VCaP (cell line): ENCODE measurements around the gene SMPX.

Experiments used
- H3K27ac ChIP-seq: fragments of 450-650 bp; 2 replicates; pipeline ENCODE4 v1.5.1; 2017
- TF ChIP-seq, protein P1 (sequence below): fragments of 450-650 bp; conservative IDR thresholded peaks from 2 replicates; pipeline ENCODE4 v1.5.1; 2017; ENCODE audit warnings: mild to moderate bottlenecking, moderate library complexity

Gene SMPX

GRCh38 chrX:21666252-21666651 lies 91.7 kb downstream of the SMPX start:
- no peak overlapping the region for H3K27ac ChIP-seq
- TF ChIP-seq, protein P1, sequence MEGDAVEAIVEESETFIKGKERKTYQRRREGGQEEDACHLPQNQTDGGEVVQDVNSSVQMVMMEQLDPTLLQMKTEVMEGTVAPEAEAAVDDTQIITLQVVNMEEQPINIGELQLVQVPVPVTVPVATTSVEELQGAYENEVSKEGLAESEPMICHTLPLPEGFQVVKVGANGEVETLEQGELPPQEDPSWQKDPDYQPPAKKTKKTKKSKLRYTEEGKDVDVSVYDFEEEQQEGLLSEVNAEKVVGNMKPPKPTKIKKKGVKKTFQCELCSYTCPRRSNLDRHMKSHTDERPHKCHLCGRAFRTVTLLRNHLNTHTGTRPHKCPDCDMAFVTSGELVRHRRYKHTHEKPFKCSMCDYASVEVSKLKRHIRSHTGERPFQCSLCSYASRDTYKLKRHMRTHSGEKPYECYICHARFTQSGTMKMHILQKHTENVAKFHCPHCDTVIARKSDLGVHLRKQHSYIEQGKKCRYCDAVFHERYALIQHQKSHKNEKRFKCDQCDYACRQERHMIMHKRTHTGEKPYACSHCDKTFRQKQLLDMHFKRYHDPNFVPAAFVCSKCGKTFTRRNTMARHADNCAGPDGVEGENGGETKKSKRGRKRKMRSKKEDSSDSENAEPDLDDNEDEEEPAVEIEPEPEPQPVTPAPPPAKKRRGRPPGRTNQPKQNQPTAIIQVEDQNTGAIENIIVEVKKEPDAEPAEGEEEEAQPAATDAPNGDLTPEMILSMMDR: no peak

GRCh38 chrX:21662761-21663160 lies 95.2 kb downstream of the SMPX start:
- TF ChIP-seq, protein P1: no peak
- H3K27ac ChIP-seq: no peak overlapping the region

DNA sequence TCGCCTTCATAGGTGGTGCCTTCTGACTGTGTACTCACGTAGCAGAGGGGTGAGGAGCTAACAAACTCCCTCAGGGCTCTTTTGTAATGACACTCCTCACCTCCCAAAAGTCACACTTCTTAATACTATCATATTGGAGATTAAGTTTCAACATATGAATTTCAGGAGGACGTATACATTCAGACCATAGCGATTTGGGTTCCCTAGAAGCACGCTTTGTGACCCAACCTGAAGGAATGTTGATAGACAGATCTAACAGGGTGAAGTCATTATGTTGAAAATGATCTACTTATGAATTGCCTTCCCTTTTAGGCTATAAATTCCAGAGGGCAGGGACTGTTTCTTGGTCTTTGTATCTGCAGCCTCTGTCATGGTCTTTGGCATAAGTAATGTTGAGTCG lies 96.6 kb downstream of the SMPX start:
- no peak overlapping the region for H3K27ac ChIP-seq
- TF ChIP-seq, protein P1: no peak

DNA sequence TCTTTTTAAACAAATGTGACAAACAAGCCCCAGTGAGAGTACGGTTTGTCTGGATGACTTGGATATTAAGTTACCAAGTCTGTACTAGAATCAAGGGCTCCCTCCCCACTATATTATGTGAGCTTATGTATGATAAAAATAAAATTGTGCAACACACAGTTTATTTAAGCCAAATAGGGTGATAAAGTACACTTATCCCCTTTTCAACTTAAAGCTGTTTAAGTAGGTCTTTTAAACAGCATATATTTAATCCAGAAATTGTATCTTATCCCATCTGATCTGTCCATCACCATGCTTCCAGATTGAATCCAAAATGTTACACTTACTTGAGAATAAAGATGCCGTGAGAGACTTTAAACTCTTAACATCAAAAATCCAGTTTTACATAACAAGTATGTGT lies 97.8 kb downstream of the SMPX start:
- TF ChIP-seq, protein P1: no peak
- no peak overlapping the region for H3K27ac ChIP-seq

DNA sequence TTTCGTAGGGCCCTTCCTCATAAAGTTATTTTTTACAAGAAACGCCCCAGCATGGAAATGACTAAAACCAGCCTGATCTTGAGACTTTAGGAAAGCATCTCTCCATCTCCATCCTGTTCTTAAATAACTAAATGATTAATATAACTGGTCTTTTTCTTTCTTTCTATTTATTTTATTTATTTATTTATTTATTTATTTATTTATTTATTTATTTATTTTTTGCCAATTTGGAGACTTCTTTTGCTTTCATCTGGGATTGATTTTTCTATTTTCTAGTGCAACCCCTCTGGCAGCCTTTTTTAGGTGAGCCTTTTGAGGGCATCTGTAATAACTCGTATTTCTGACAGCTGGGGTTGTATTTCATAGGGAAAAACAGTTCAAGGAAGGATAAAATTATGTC lies 98.6 kb downstream of the SMPX start:
- no peak overlapping the region for H3K27ac ChIP-seq

GRCh38 chrX:21658746-21659145 lies 99.2 kb downstream of the SMPX start:
- no peak overlapping the region for H3K27ac ChIP-seq
- TF ChIP-seq, protein P1: no peak

More for the DNA sequence above, 98.6 kb downstream of the SMPX start:
- TF ChIP-seq, protein P1: no peak

DNA sequence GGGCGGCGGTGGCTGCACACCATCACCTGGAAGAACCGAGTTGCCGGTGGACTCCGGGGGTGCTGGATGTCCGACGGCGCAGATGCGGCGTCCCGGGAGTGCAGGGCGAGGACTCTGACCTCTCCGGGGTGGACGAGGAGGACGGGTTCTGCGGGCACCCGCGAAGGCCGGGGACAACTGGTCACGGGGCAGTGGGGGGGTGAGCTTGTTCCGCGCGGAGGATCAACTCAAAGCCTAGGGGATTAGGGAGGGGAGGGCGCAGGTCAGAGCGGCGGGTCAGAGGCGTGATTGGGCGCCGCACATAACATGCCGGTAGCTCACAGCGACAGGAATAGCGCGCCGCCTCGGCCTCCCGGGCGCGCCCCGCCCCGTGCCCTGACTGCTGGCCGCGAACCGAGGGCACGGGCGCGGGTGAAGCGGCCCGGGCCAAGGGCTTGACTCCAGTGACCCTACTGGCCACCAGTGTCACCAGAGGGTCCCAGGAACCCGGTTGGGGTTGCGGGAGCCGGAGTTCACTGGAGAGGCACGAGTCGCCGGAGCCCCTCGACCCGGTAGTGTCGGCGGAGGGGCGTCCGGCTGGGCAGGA lies 99.7 kb downstream of the SMPX start, which contains the start of gene KLHL34:
TSS of gene KLHL34 (minus strand) at position 179 of the 586 bp plus-strand sequence. CDS start 542 bp downstream, outside the sequence.
- TF ChIP-seq, protein P1: no peak
- H3K27ac ChIP-seq: peak within 1 kb of the TSS; percentile 91
